Measurements from ENCODE around the gene CLCN2.

The CLCN2 gene

GRCh38 chr3:184308744-184309143 lies 52.7 kb downstream of the CLCN2 start:
- TF ChIP-seq, protein P1, sequence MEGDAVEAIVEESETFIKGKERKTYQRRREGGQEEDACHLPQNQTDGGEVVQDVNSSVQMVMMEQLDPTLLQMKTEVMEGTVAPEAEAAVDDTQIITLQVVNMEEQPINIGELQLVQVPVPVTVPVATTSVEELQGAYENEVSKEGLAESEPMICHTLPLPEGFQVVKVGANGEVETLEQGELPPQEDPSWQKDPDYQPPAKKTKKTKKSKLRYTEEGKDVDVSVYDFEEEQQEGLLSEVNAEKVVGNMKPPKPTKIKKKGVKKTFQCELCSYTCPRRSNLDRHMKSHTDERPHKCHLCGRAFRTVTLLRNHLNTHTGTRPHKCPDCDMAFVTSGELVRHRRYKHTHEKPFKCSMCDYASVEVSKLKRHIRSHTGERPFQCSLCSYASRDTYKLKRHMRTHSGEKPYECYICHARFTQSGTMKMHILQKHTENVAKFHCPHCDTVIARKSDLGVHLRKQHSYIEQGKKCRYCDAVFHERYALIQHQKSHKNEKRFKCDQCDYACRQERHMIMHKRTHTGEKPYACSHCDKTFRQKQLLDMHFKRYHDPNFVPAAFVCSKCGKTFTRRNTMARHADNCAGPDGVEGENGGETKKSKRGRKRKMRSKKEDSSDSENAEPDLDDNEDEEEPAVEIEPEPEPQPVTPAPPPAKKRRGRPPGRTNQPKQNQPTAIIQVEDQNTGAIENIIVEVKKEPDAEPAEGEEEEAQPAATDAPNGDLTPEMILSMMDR (IDR thresholded peaks at IDR 0.05; ENCODE audit: low read depth, low read length): peak; percentile 6
- TF ChIP-seq, protein P2, sequence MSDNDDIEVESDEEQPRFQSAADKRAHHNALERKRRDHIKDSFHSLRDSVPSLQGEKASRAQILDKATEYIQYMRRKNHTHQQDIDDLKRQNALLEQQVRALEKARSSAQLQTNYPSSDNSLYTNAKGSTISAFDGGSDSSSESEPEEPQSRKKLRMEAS (IDR thresholded peaks at IDR 0.05; ENCODE audit: low read depth, low read length): no peak
- DNase-seq (ENCODE audit: low read depth): no peak
- no peak overlapping the region for H3K4me3 ChIP-seq (ENCODE audit: low read depth, low read length)

DNA sequence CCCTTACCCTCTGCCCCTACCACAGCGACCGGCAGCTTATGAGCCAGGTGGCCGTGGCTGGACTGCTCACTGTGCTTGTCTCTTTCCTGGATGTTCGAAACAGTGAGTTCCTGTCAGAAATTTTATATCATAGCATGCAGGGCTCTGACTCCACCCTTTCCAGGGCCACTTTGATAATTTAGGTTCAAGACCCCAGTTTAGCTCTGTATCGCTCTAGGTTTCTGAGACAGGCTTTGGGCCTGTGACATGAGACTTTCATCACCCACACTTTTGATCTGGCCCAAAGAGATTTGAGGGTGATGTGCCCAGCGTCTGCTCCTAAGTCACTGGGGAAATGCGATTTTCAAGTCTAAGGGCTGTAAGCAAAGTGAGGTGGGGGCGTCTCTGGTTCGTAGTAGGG lies 53.5 kb downstream of the CLCN2 start:
- no peak overlapping the region for H3K4me3 ChIP-seq (ENCODE audit: low read depth, low read length)
- no peak for DNase-seq (ENCODE audit: low read depth)
- TF ChIP-seq, protein P2 (IDR thresholded peaks at IDR 0.05; ENCODE audit: low read depth, low read length): no peak

- no peak for DNase-seq (ENCODE audit: low read depth)
- TF ChIP-seq MYC (IDR thresholded peaks at IDR 0.05; ENCODE audit: low read depth, low read length) (no peak), POLR2A (IDR thresholded peaks at IDR 0.05; ENCODE audit: extremely low read depth, insufficient read length) (no peak)
- TF ChIP-seq, protein P1 (IDR thresholded peaks at IDR 0.05; ENCODE audit: low read depth, low read length): no peak
- TF ChIP-seq, protein P2 (IDR thresholded peaks at IDR 0.05; ENCODE audit: low read depth, low read length): no peak
- no peak overlapping the region for H3K4me3 ChIP-seq (ENCODE audit: low read depth, low read length)
Observed at GRCh38 chr3:184306341-184306972, 54.9 kb downstream of the CLCN2 start.

GRCh38 chr3:184305577-184305976 lies 55.8 kb downstream of the CLCN2 start:
- no peak for TF ChIP-seq POLR2A (IDR thresholded peaks at IDR 0.05; ENCODE audit: extremely low read depth, insufficient read length)
- TF ChIP-seq, protein P1 (IDR thresholded peaks at IDR 0.05; ENCODE audit: low read depth, low read length): peak; percentile 40
- H3K4me3 ChIP-seq (ENCODE audit: low read depth, low read length): no peak overlapping the region
- DNase-seq (ENCODE audit: low read depth): peak; percentile 38

DNA sequence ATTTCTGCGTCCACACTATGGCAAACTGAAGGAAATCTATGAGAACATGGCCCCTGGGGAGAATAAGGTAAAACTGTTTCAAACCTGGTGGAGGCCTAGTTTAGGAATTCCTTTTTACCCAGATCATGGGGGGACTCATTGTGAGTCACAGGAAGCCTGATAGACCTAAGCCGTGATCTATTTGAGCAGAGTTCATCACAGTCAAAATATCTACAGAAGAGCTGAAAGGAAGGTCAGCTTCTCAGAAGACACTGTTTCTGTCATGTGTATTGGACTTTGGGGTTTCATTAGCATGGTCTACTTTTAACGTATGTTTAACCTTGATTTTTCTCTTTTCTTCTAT lies 61.1 kb downstream of the CLCN2 start:
- no peak for TF ChIP-seq POLR2A (IDR thresholded peaks at IDR 0.05; ENCODE audit: extremely low read depth, insufficient read length)
- no peak for TF ChIP-seq MYC (IDR thresholded peaks at IDR 0.05; ENCODE audit: low read depth, low read length)
- TF ChIP-seq, protein P2 (IDR thresholded peaks at IDR 0.05; ENCODE audit: low read depth, low read length): no peak
- TF ChIP-seq, protein P1 (IDR thresholded peaks at IDR 0.05; ENCODE audit: low read depth, low read length): no peak
- peak overlapping the region; percentile 98 for H3K4me3 ChIP-seq (ENCODE audit: low read depth, low read length)
- DNase-seq (ENCODE audit: low read depth): no peak

DNA sequence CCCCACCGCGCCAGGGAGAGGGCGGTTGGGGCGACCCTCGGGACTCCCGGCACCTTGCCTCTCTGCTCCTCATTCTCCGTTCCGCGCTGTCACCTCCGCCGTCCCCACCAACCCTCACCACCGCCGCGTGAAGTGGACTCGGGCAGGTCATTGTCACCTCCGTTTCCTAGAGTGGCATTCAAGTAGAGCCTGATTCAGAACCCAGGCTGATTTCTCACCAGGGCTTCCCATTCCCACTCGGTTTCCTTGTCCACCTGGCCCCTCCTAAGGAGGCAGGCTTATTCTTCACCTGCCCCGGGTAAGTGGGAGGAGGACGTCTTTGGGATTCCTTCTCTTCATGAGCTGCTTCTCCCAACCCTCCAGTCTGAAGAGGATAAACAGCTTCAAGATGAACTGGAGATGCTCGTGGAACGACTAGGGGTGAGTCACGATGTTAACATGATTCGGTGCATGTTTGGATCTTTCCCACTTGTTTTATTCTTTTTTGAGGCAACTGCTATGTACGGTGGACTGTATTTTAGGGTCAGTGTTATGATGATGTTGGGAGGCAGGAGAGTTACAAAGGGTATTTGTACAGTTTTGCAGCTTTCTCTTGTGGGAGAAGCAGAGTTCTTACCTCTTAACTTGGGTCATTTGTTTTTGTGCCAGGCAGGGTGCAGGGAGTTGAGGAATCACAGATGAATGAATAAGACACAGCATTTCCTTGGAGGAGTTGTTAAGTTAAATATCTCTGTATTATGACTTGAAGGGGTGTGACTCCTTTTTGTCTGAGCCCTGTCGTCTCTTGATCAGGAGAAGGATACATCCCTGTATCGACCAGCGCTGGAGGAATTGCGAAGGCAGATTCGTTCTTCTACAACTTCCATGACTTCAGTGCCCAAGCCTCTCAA lies 61.7 kb downstream of the CLCN2 start:
- no peak for DNase-seq (ENCODE audit: low read depth)
- H3K4me3 ChIP-seq (ENCODE audit: low read depth, low read length): peak overlapping the region; percentile 98
- TF ChIP-seq POLR2A (IDR thresholded peaks at IDR 0.05; ENCODE audit: extremely low read depth, insufficient read length) (no peak), MYC (IDR thresholded peaks at IDR 0.05; ENCODE audit: low read depth, low read length) (no peak)
- TF ChIP-seq, protein P1 (IDR thresholded peaks at IDR 0.05; ENCODE audit: low read depth, low read length): no peak
- TF ChIP-seq, protein P2 (IDR thresholded peaks at IDR 0.05; ENCODE audit: low read depth, low read length): no peak

All from NB4 (cell line).